Stimulated activated CD4-positive, alpha-beta T cell treated with anti-CD3 and anti-CD28 coated beads, Interleukin-12 subunit alpha, Interleukin-12 subunit beta, amount 100 ng/mL, for 48 hours (primary cell): ENCODE results near the gene FEN1.

Experiments
- DNase-seq, 3 donors: peaks; one replicate each; pipeline ENCODE4 v3.0.0-alpha.2; 2020; ENCODE audit warnings: low read depth in 2 of 3, low spot score in 1 of 3

The FEN1 gene

DNA sequence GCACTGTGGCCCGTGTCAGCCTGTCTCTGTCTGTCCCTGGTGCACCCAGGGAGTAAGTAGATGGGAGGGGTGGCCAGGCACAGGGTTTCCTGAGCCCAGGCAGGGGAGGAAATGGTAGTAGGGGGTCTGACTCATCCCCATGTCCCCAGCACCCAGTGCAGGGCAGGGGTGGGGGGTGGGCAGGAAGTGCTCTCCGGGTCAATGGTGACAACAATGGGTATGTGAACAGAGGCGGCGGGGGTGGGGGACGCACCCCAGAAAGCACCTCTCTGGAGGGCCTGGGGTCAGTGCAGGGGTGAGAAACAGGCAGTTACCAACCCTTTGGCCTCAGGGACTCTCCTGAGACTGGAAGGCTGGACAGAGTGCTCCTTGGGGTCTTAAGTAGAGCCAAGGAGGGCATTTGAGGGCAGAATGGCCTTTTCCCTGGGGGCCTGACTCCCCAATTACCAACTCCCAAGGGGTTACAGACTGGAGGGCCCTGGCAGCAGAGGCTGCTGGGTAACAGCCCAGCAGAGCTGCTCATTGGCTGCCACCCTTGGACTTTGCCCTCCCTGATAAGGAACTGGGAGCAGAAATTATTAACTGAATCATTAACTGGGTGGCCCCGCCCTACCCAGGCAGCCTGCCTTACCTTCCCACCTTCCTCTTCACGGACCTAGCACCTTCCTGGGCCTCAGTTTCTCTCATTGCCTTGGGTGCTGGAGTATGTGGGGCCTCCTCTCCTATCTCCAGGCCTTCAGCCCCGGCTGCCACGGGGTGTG, 36.1 kb upstream of the FEN1 start:
- DNase-seq, result no peak

GRCh38 chr11:61757213-61757862, 35.4 kb upstream of the FEN1 start:
- DNase-seq, result no peak

DNA sequence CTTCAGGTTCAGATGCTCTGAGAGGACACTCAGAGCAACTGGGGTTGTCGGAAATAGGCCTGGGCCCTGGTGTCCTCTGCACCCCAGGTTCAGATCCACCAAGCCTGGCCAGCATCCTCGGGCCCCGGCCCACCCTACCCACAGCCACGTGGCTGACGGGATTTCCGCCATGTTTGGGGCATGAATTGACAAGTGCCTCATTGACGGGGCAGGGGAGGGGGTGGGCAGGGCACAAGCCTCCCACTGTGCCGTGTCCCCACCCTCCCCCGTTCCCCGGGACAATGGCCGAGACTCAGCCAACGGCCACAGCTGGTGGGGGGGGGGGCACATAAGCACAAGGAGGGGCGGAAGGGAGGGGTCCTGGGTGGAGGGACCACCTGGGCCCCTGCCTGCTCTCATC, 31.8 kb upstream of the FEN1 start:
- DNase-seq, result no peak

GRCh38 chr11:61761440-61762222, 31.1 kb upstream of the FEN1 start:
- DNase-seq, result no peak

- no peak for DNase-seq
These were observed 30.5 kb upstream of the FEN1 start for GRCh38 chr11:61762223-61762615.

DNA sequence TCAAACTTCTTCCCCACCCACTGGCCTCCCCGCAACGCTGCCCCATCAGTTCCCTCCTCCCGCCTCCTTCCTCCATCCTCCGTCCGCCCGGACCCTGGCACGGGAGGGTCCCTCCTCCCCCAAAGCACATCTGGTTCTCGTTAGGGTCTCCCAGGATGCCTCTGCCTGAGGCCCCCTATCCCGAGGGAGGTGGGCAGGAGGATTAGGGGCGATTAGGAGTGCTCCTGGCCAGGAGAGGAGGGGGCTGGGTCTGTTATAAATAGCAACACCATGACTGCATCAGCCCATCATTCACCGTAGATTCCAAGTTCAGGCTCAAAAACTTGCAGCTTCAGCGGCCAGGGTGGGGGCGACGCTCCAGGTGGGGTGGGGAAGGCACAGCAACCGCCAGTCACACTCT, 29.9 kb upstream of the FEN1 start:
- no peak for DNase-seq

- DNase-seq, result no peak
These were observed 28.6 kb upstream of the FEN1 start for GRCh38 chr11:61763930-61764605.

- DNase-seq, result no peak
These were observed 28.0 kb upstream of the FEN1 start for GRCh38 chr11:61764606-61765260.

GRCh38 chr11:61765550-61766253, 27.0 kb upstream of the FEN1 start:
- DNase-seq, result no peak

DNA sequence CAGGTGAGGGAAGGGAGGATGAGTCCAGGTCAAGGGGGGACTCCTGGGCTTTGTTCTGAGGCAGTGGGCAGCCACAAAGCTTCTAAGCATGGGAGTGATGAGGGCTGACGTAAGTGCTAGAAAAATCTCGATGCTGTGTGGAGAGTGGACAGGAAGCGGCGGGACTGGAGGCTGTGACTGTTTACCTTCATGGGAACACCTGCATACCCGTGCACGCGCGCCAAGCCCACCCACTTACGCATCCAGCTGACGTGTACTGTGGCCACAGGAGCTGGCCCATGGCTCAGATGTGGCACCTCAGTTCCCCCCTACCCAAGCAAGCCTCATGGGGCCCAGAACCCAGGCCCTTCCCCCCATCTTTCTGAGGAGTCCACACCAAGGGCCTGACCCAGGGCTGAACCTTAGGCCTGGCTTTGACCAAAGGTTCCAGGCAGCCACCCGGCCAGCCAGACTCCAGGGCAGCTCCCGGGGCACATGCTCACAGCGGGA, 26.3 kb upstream of the FEN1 start:
- DNase-seq, result no peak

GRCh38 chr11:61768376-61769076, 24.2 kb upstream of the FEN1 start:
- no peak for DNase-seq

- DNase-seq, result no peak
These were observed 23.4 kb upstream of the FEN1 start for GRCh38 chr11:61769169-61769920.

DNA sequence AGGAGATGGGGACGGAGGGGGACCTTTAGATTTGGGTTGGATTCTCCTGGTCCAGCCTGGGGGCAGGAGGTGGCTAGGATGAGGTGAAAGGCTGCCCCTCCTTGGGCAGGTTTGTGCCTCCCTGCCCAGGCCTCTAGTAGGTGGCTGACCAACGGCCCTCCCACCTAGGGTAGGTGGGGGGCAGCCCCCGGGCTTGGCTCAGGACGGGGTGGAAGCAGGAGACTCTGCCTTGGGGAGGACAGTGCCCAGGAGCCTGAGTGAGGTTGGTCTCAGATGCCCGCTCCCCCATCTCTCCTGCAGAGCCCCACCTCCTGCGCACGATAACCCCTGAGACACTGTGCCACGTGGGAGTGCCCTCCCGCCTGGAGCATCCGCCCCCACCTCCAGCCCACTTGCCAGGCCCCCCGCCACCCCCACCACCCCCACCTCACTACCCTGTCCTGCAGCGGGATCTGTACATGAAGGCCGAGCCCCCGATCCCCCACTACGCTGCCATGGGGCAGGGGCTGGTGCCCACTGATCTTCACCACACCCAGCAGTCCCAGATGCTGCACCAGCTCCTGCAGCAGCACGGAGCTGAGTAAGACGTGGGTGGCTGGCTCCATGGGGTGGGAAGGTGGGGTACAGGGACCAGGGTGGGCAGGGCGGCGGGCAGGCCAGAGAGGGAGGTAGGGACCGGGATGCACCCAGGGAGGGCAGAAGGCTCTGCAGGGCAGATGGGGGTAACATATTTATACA, 22.6 kb upstream of the FEN1 start:
- DNase-seq, result no peak

- DNase-seq, result no peak
These were observed 21.4 kb upstream of the FEN1 start for GRCh38 chr11:61771195-61771894.

DNA sequence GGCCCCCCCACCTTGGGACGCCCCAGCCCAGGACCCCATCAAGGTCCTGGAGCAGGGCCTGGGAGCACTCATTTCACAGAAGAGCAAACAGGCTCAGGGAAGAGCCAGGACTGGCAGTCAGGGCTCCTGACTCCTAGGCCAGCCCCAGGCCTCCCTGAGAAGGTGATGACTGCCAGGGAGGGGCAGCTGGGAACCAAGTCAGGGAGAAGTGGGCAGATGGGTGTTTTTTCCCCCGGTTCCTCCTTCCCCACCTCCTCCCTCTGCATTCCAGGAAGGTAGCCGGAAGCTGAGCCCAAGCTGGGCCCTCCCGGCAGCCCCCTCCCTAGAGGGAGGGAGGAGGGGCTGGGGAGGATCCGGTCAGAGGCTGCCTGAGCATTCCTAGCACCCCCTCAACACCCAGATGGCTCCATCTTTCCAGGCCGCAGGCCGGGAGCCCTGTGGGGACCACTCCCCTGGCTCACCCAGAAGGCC, 20.7 kb upstream of the FEN1 start:
- DNase-seq, result no peak

DNA sequence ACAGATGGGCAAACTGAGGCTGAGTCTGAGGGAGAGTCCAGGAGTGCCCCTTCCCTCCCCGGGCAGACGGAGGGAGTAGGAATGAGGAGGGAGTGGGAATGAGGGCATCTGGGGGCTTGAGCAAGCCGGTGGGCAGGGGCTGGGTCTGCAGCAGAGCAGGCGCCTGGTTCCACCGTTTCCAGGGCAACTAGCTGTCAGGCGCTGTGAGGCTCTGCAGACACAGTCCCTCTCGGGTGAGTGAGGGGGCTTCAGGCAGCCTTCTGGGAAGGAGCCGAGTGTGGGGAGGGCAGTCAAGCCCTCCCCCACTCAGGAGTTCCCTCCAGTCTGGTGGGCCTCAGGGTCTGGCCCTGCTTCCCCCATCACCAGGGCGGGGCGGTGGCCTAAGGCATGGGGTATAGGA, 19.4 kb upstream of the FEN1 start:
- no peak for DNase-seq

GRCh38 chr11:61773809-61774208, 18.9 kb upstream of the FEN1 start:
- no peak for DNase-seq

DNA sequence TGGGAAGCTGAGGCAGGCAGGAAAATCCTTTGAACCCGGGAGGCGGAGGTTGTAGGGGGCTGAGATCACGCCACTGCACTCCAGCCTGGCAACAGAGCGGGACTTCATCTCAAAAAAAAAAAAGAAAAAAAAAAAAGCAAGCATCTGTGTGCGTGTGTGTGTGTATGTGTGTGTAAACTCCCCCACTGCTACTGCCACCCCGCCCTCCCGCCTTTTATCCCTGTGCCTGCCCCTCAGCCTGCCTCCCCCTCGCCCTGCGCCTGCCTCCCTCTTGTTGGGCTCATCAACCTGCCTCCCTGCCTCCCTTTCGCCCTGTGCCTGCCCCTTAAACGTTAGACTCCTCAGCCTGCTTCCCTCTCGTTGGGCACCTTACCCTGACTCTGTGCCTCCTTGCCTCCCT, 18.3 kb upstream of the FEN1 start:
- no peak for DNase-seq
